ENCODE data around the gene PGM3. TPM values are rescaled to one million over a fixed set of nuclear protein-coding genes. Genes with fewer than 3 reads are reported as not detected.

PGM3 gene
- total and polyA plus RNA-seq, 2 donors from 2014 or later = 10.3 to 31.8 TPM

- no peak for TF ChIP-seq CTCF (IDR thresholded peaks at IDR 0.05; ENCODE audit: borderline replicate concordance, extremely low read depth, insufficient read depth)
- Histone ChIP-seq H3K27me3 (ENCODE audit: control insufficient read depth, insufficient read depth, low read length) (no peaks in the 10 kb centered on the region), H3K4me3 (ENCODE audit: low read length in 3 of 3) (no peak overlapping the region), H3K9me3 (ENCODE audit: control insufficient read depth in 2 of 3, insufficient read depth in 1 of 3, low read length in 3 of 3) (no peaks in the 10 kb centered on the region), H3K27ac (ENCODE audit: low read depth in 2 of 2, low read length in 2 of 2) (no peak overlapping the region), H3K4me1 (ENCODE audit: control insufficient read depth in 2 of 3, insufficient read depth in 2 of 3, low read depth in 1 of 3, low read length in 3 of 3) (no peaks in the 10 kb centered on the region), H3K36me3 (ENCODE audit: control insufficient read depth in 2 of 3, insufficient read depth in 3 of 3, low read length in 3 of 3) (peaks cover 2 to 21% (median 12%) of the 10 kb centered on the region in 3 donors), H3K9ac (ENCODE audit: low read length in 3 of 3) (no peak overlapping the region)
- FAIRE-seq (no peak), DNase-seq (no peak)
- intact Hi-C loops (cut with DNase I) = no loop called here
Measured at GRCh38 chr6:83153883-83154521, 39.1 kb downstream of the PGM3 start.

- TF ChIP-seq CTCF (IDR thresholded peaks at IDR 0.05; ENCODE audit: borderline replicate concordance, extremely low read depth, insufficient read depth) = no peak
- Histone ChIP-seq H3K27me3 (ENCODE audit: control insufficient read depth, insufficient read depth, low read length) (no peaks in the 10 kb centered on the region), H3K9me3 (ENCODE audit: control insufficient read depth in 2 of 3, insufficient read depth in 1 of 3, low read length in 3 of 3) (no peaks in the 10 kb centered on the region), H3K27ac (ENCODE audit: low read depth in 2 of 2, low read length in 2 of 2) (no peak overlapping the region), H3K9ac (ENCODE audit: low read length in 3 of 3) (no peak overlapping the region), H3K36me3 (ENCODE audit: control insufficient read depth in 2 of 3, insufficient read depth in 3 of 3, low read length in 3 of 3) (peaks cover 2 to 13% (median 12%) of the 10 kb centered on the region in 3 donors), H3K4me1 (ENCODE audit: control insufficient read depth in 2 of 3, insufficient read depth in 2 of 3, low read depth in 1 of 3, low read length in 3 of 3) (no peaks in the 10 kb centered on the region), H3K4me3 (ENCODE audit: low read length in 3 of 3) (no peak overlapping the region)
- FAIRE-seq = no peak
- peak in 1 of 5 donors; percentile 5 for DNase-seq
- intact Hi-C loops (cut with DNase I) = no loop called here
Measured at GRCh38 chr6:83152913-83153312, 40.2 kb downstream of the PGM3 start.

- intact Hi-C loops (cut with DNase I) = no loop called here
- Histone ChIP-seq H3K27ac (ENCODE audit: low read depth in 2 of 2, low read length in 2 of 2) (no peak overlapping the region), H3K4me3 (ENCODE audit: low read length in 3 of 3) (no peak overlapping the region), H3K4me1 (ENCODE audit: control insufficient read depth in 2 of 3, insufficient read depth in 2 of 3, low read depth in 1 of 3, low read length in 3 of 3) (no peaks in the 10 kb centered on the region), H3K9ac (ENCODE audit: low read length in 3 of 3) (no peak overlapping the region), H3K36me3 (ENCODE audit: control insufficient read depth in 2 of 3, insufficient read depth in 3 of 3, low read length in 3 of 3) (peaks cover 2 to 9% (median 8%) of the 10 kb centered on the region in 3 donors), H3K27me3 (ENCODE audit: control insufficient read depth, insufficient read depth, low read length) (no peaks in the 10 kb centered on the region), H3K9me3 (ENCODE audit: control insufficient read depth in 2 of 3, insufficient read depth in 1 of 3, low read length in 3 of 3) (no peaks in the 10 kb centered on the region)
- DNase-seq (no peak), FAIRE-seq (no peak)
- no peak for TF ChIP-seq CTCF (IDR thresholded peaks at IDR 0.05; ENCODE audit: borderline replicate concordance, extremely low read depth, insufficient read depth)
Measured at GRCh38 chr6:83151114-83151513, 42.0 kb downstream of the PGM3 start.

- H3K9ac ChIP-seq (ENCODE audit: low read length in 3 of 3) = no peak overlapping the region
- FAIRE-seq = no peak
- no peak for DNase-seq
- H3K9me3 ChIP-seq (ENCODE audit: control insufficient read depth in 2 of 3, insufficient read depth in 1 of 3, low read length in 3 of 3) = no peaks in the 10 kb centered on the region
- no peak overlapping the region for H3K27ac ChIP-seq (ENCODE audit: low read depth in 2 of 2, low read length in 2 of 2)
- no peak overlapping the region for H3K4me3 ChIP-seq (ENCODE audit: low read length in 3 of 3)
- no peak for TF ChIP-seq CTCF (IDR thresholded peaks at IDR 0.05; ENCODE audit: borderline replicate concordance, extremely low read depth, insufficient read depth)
- intact Hi-C loops (cut with DNase I) = no loop called here
- H3K36me3 ChIP-seq (ENCODE audit: control insufficient read depth in 2 of 3, insufficient read depth in 3 of 3, low read length in 3 of 3) = peaks cover 7 to 20% (median 13%) of the 10 kb centered on the region in 3 donors
- no peaks in the 10 kb centered on the region for H3K27me3 ChIP-seq (ENCODE audit: control insufficient read depth, insufficient read depth, low read length)
- no peaks in the 10 kb centered on the region for H3K4me1 ChIP-seq (ENCODE audit: control insufficient read depth in 2 of 3, insufficient read depth in 2 of 3, low read depth in 1 of 3, low read length in 3 of 3)
Measured at GRCh38 chr6:83138758-83139157, 54.3 kb downstream of the PGM3 start.
